H4 (cell line): ENCODE measurements around the gene AQP12B. TPM values are rescaled to one million over a fixed set of nuclear protein-coding genes. Genes with fewer than 3 reads are reported as not detected.

Source experiments
- DNase-seq: peaks from one replicate; pipeline ENCODE4 v3.0.0-alpha.2; 2015; ENCODE audit warnings: low spot score
- total RNA-seq: library from RNA; depleted of rRNA; stranded (reverse); fragments of >200 nt; shearing (Covaris generic); gene quantifications from 2 replicates; pipeline ENCODE4 v1.2.3, GENCODE V29; 2014; rRNA removed

AQP12B gene
- total RNA-seq, 1 experiment from 2014 or later, result not detected

DNA sequence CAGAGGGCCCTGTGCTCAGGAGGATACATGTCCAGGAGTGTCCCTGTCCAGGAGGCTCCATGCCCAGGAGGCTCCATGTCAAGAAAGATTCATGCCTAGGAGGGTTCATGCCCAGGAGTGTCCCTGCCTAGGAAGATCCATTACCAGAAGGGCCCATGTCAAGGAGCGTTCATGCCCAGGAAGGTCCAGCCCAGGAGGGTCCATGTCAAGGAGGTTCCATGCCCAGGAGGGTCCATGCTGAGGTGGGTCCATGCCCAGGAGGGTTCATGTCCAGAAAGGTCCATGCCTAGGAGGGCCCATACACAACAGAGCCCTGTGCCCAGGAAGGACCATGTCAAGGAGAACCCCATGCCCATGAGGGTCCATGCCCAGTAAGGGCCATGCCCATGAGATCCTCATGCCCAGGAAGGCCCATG, 50.4 kb downstream of the AQP12B start:
- DNase-seq, result no peak

DNA sequence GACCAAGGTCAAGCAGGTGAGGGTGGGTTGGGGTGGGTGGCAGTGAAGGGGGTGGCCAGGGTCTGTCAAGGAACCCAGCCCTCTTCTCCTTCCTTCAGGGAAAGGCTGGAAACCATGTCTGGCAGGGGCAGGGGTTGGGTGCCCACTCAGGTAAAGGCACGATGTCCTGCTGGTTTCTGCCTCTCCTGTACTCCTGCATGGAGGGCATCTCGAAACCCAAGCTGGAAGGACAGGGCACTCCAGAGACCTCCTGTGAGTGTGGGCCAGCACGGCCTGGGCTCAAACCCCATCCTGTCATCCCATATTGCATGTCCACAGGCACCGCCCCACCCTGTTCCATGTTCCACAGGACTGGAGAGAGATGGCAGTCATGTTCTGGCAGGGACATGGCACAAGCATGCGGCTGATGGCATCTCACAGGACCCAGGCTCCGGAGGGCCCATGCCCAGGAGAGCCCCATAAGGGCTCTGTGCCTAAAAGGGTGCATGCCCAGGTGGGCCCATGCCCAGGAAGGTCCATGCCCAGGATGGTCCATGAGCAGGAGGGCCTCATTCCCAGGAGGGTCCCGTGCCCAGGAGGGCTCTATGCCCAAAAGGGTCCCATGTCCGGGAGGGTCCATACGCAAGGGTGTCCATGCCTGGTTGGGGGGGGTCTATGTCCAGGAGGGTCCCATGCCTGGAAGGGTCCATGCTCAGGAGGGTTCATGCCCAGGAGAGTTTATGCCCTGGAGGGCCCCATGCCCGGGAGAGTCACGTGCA, 51.0 kb downstream of the AQP12B start:
- no peak for DNase-seq

DNA sequence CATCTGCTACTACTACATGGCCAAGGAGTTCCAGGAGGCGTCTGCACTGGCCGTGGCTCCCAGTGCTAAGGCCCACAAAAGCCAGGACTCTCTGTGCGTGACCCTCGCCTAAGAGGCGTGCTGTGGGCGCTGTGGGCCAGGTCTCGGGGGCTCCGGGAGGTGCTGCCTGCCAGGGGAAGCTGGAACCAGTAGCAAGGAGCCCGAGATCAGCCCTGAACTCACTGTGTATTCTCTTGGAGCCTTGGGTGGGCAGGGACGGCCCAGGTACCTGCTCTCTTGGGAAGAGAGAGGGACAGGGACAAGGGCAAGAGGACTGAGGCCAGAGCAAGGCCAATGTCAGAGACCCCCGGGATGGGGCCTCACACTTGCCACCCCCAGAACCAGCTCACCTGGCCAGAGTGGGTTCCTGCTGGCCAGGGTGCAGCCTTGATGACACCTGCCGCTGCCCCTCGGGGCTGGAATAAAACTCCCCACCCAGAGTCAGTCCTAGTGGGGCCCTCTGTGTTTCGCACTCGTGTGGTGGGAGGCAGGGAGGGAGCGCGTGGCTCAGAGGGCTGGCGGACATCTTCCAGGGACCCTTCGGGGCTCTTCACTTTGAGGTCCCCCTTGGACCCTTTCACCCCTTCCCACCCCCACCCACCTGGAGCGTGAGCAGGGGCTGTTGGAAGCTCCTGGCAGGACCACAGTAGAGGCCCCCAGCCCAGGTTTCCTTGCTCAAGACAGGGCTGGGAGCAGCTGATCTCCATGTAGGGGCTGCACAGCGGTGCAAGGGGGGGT, 51.7 kb downstream of the AQP12B start:
- DNase-seq, result no peak

DNA sequence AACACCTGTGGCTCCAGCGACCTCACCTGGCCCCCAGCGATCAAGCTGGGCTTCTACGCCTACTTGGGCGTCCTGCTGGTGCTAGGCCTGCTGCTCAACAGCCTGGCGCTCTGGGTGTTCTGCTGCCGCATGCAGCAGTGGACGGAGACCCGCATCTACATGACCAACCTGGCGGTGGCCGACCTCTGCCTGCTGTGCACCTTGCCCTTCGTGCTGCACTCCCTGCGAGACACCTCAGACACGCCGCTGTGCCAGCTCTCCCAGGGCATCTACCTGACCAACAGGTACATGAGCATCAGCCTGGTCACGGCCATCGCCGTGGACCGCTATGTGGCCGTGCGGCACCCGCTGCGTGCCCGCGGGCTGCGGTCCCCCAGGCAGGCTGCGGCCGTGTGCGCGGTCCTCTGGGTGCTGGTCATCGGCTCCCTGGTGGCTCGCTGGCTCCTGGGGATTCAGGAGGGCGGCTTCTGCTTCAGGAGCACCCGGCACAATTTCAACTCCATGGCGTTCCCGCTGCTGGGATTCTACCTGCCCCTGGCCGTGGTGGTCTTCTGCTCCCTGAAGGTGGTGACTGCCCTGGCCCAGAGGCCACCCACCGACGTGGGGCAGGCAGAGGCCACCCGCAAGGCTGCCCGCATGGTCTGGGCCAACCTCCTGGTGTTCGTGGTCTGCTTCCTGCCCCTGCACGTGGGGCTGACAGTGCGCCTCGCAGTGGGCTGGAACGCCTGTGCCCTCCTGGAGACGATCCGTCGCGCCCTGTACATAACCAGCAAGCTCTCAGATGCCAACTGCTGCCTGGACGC, 52.5 kb downstream of the AQP12B start:
- no peak for DNase-seq

DNA sequence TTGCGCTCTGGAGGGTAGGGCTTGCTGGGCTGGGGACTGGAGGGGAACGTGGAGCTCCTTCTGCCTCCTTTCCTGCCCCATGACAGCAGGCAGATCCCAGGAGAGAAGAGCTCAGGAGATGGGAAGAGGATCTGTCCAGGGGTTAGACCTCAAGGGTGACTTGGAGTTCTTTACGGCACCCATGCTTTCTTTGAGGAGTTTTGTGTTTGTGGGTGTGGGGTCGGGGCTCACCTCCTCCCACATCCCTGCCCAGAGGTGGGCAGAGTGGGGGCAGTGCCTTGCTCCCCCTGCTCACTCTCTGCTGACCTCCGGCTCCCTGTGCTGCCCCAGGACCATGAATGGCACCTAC, 53.1 kb downstream of the AQP12B start:
- no peak for DNase-seq

DNA sequence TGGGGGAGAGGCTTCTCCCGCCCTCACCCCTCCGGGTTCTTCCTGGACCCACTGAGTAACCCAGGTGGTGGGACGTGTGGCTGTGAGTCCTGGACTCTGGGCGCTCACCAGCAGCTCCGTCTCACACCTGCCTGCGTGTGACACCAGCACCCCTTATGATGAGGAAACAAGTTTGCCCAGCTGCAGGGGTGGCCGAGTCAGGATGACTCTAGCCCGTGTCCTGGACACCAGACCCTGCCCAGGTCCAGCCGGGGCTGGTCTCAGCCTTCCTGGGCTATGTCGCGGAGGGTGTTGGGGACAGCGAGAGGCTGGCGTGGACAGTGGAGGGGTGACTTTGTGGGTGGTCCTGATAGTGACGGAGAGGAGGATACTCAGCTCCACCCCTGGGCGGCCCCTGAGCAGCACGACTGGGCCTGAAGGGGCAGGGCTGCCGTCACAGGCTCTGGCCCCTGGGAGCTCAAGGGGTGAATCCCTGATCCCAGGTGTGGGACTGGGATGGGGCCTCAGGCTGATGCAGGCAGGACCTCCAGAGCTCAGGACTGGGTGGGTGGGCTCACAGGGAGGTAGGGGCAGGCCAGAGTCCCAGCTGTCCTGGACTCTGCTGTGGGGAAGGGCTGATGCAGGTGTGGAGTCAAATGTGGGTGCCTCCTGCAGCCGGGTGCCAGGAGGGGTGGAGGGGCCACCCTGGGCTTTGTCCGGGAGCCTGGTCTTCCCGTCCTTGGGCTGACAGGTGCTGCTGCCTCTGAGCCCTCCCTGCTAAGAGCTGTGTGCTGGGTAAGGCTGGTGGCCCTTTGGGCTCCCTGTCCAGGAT, 53.7 kb downstream of the AQP12B start:
- DNase-seq, result no peak

DNA sequence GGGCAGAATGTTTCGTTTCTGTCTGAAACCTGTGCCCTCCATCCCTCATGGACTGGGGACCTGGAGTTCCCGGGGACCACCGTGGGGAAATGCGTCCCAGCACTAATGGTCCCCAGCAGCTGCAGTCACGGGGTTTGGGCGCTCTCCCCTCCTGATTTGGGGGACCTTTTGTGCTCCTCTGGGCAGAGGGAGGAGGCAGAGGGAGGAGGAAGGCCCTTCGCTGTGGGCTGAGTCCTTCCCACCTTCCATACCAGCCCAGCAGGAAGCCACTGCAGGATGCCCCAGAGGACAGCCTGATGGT, 54.2 kb downstream of the AQP12B start:
- DNase-seq, result no peak

DNA sequence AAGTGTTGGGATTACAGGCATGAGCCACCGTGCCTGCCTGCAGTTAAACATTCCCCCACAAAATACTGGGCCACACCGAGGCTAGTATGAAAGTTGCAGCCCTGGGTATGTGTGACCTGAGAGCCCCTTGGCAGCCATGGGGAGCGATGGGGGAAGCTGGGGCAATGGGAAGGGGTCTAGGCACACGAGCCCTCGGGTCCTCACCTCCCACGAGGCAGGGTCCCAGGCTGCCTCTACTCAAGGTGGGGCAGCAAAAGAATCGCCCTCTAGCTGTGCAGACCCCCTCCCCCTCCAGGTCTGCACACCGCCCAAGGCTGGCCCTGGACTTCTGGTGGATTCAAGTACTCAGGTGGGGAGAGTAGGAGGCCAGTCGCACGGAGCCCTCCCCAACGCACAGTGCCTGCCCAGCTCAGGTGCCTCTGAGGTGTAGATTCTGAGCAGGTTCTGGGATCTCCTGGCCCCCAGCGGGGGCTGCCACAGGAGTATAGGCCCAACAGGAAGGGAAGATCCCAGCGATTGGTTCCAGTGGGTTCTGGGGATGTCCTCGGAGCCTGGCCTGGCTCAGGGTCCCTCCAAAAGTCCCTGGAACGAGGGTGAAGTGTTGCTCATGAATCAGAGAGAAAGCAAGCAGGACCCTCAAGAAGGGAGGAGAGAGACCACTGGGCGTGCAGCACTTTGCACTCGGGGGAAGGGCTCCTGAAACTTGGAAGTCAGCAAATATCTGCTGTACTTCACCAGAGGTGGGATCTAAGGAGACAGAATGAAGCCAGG, 54.8 kb downstream of the AQP12B start:
- no peak for DNase-seq

DNA sequence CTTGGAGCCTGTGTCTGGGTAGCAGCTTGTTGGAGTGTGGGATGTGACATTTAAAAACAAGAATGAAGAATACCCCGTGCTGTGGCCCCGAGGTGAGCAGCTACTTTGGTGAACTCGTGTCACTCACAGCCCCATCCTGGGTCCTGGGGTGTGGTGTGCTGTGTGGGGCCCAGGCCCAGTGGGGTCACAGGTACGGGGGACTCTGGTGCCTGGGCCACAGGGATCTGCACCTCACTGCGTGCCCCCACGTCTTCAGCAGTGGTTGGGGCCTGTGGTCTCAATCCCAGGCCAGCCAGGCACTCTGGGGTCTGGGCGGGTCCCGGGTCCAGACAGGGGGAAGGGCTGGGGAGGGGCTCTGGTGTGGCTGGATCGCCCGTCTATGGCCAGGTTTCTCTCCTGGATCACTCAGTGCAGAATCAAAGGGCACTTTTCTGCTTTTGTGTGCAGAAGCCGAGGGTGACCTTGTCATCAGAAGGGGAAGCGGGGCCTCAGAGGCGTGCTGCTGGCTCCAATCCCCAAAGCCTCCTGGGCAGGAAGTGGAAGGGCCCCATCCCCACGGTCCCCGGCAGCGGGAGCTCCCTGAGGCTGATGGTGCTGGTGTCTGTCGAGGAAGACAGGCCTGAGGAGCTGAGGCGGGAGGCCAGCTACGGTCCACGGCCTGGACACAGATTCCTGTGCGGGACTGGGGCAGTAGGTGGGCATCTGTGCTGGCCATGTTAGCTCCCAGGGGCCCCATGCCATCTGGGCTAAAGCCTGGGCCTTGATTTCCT, 56.0 kb downstream of the AQP12B start:
- DNase-seq, result no peak

Other genes starting within 250 kb of the AQP12B start
- gene GPC1, start 247.2 kb downstream of the AQP12B start, total RNA-seq, result 17.9 and 25.7 TPM in 2 replicates
- gene ANKMY1, start 124.9 kb downstream of the AQP12B start, total RNA-seq, result 6.1 and 12.7 TPM in 2 replicates
- gene DUSP28, start 122.5 kb downstream of the AQP12B start, total RNA-seq, result 2.2 and 5.6 TPM in 2 replicates
- 2.7 and 8.1 TPM in 2 replicates for gene RNPEPL1, start 114.4 kb downstream of the AQP12B start, total RNA-seq
- 3.1 and 5.7 TPM in 2 replicates for gene CAPN10, start 96.2 kb downstream of the AQP12B start, total RNA-seq
- gene GPR35, start 57.4 kb downstream of the AQP12B start, total RNA-seq, result 0.75 and 0.86 TPM in 2 replicates
- not detected in 2 replicates for gene AQP12A, start 9.0 kb upstream of the AQP12B start, total RNA-seq
- 1.4 and 1.9 TPM in 2 replicates for gene KIF1A, start 137.3 kb upstream of the AQP12B start, total RNA-seq
- not detected in 2 replicates for gene AGXT, start 185.9 kb upstream of the AQP12B start, total RNA-seq
- gene MAB21L4, start 213.3 kb upstream of the AQP12B start, total RNA-seq, result not detected in 2 replicates
- not detected in 2 replicates for gene CROCC2, start 223.5 kb upstream of the AQP12B start, total RNA-seq